AG09309 (cell line): ENCODE results near the gene STARD4.

Experiments
- DNase-seq: peaks from one replicate; pipeline ENCODE4 v3.0.0-alpha.2; 2010; ENCODE audit warnings: low read depth
- H3K4me3 ChIP-seq: 2 replicates; pipeline ENCODE4 v1.5.1; 2011; ENCODE audit warnings: mild to moderate bottlenecking, low read depth, low read length, moderate library complexity; ENCODE audit not compliant: control insufficient read depth
- TF ChIP-seq, protein P1 (sequence below): IDR thresholded peaks from 2 replicates; pipeline ENCODE4 v1.5.1; 2011; ENCODE audit warnings: mild to moderate bottlenecking, low read depth, low read length, inconsistent platforms; ENCODE audit not compliant: insufficient read depth, control insufficient read depth; ENCODE audit errors: missing control alignments

Gene STARD4

DNA sequence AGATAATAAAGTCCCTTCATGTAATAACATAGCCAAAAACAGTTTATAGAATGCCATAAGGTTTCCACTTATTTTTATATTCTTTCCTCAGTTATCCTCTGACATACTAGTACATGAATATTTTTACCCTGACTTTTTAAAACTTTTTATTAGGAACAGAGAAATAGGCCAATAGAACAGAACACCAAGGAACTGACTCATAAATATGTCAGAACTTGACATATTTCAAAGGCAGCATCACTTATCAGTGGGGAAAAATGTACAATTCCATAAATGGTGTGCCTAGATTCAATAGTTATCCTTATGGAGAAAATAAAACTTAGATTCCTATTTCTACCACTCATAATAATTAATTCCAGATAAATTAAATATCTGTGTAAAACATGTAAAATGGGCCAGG is 9.4 kb downstream of the STARD4 start:
- no peak for DNase-seq
- H3K4me3 ChIP-seq = no peak overlapping the region
- TF ChIP-seq, protein P1, sequence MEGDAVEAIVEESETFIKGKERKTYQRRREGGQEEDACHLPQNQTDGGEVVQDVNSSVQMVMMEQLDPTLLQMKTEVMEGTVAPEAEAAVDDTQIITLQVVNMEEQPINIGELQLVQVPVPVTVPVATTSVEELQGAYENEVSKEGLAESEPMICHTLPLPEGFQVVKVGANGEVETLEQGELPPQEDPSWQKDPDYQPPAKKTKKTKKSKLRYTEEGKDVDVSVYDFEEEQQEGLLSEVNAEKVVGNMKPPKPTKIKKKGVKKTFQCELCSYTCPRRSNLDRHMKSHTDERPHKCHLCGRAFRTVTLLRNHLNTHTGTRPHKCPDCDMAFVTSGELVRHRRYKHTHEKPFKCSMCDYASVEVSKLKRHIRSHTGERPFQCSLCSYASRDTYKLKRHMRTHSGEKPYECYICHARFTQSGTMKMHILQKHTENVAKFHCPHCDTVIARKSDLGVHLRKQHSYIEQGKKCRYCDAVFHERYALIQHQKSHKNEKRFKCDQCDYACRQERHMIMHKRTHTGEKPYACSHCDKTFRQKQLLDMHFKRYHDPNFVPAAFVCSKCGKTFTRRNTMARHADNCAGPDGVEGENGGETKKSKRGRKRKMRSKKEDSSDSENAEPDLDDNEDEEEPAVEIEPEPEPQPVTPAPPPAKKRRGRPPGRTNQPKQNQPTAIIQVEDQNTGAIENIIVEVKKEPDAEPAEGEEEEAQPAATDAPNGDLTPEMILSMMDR = no peak

DNA sequence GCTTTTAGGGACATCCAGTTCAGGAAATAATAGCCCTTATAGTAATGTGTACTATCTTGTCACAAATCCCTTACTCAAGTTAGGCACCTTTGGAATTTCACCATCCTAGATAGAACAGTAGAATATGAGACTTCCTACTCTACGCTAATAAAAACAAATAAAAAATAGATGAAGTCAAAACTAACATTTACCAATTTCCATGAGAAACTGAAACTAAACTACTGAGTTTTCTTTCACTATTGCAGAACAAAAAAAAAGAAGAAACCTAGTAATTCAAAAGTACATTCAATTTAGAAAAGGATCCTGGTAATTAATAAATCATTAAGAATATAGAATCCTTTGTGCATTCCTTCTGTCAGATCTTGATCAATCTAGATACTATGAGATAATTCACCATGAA is 14.0 kb downstream of the STARD4 start:
- H3K4me3 ChIP-seq = no peak overlapping the region
- TF ChIP-seq, protein P1 = no peak
- no peak for DNase-seq

- no peak for DNase-seq
- TF ChIP-seq, protein P1 = no peak
Observed at GRCh38 chr5:111495159-111495558, 17.2 kb downstream of the STARD4 start.

GRCh38 chr5:111494355-111494999 is 17.9 kb downstream of the STARD4 start:
- TF ChIP-seq, protein P1 = no peak
- no peak for DNase-seq
- H3K4me3 ChIP-seq = no peak overlapping the region

More at GRCh38 chr5:111495159-111495558, 17.2 kb downstream of the STARD4 start:
- H3K4me3 ChIP-seq = no peak overlapping the region

- H3K4me3 ChIP-seq = no peak overlapping the region
- DNase-seq = no peak
- TF ChIP-seq, protein P1 = no peak
Observed at GRCh38 chr5:111493031-111493430, 19.3 kb downstream of the STARD4 start.

GRCh38 chr5:111488353-111488752 is 24.0 kb downstream of the STARD4 start:
- H3K4me3 ChIP-seq = no peak overlapping the region
- no peak for DNase-seq
- TF ChIP-seq, protein P1 = no peak

DNA sequence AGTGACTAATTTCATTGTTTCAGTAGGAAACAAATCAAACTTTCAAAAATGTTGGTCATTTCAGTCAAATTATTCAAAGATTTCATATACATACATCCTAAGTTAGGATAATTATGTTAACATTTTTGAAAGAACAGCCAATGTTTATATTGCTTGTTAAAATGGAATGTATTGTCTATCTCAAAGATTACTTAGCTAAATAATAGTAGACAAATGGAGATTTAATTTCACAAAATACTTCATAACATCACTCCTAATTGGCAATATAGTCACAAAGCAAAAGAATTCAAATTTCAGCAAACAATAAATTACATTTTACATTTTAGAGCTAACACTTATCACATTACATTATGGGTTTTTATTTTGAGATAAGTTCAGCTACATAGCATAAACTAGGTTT is 25.4 kb downstream of the STARD4 start:
- no peak for DNase-seq
- TF ChIP-seq, protein P1 = no peak
- H3K4me3 ChIP-seq = no peak overlapping the region
